ENCODE results near the gene KRT38.

The KRT38 gene

DNA sequence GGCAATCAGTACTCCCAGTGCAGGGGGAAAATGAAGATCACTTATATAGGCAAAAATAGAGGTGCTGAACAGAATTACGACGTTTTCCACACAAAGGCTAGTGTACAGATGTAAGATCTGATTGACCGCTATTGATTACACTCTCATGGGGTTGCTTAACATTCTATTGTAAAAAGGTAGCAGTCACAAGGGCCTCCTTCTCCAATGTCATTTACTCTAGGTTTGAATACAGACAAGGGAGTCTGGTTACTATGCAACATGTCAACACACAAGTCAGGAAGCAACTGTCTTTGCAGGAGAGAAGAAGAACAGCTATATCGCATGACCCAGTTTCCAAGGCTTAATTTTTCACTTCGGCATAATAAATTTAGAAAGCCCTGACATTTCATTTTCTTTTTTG is 24.3 kb downstream of the KRT38 start:
- H3K36me3 ChIP-seq (ENCODE audit: control insufficient read depth in 2 of 2, insufficient read depth in 2 of 2, low read length in 2 of 2), result no peaks in the 10 kb centered on the region
- H3K27me3 ChIP-seq (ENCODE audit: control insufficient read depth in 2 of 2, insufficient read depth in 2 of 2, low read length in 2 of 2), result no peaks in the 10 kb centered on the region
- H3K4me3 ChIP-seq (ENCODE audit: low read length in 2 of 2), result no peak overlapping the region
- H3K4me1 ChIP-seq (ENCODE audit: control insufficient read depth in 2 of 2, insufficient read depth in 2 of 2, low read length in 2 of 2), result no peaks in the 10 kb centered on the region
- no peak overlapping the region for H3K27ac ChIP-seq (ENCODE audit: low read depth in 2 of 2, low read length in 2 of 2)
- H3K9ac ChIP-seq (ENCODE audit: low read depth in 1 of 2, low read length in 2 of 2), result no peak overlapping the region
- H3K9me3 ChIP-seq (ENCODE audit: control insufficient read depth in 2 of 2, low read length in 2 of 2), result no peaks in the 10 kb centered on the region

DNA sequence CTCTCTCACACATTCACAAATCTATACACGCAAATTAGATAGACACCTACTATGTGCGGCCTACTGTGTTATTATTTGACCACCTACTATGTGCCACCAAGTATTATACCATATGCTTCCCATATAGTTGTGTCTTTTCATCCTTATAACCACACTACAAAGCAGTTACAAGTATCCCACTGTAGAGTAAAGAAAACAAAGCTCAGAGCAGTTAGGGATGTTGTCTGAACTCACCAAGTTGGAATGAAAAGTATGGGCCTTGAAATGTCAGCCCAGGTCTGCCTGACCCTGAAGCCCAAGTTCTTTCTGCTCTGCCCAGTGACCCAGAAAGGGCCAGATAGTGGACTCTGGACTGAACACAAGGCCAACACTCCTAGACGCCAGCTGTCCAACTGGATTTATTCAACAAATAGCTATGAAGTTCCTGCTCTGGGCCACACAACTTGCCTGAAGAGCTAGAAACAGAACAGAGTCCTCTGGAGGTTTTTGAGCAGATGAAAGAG is 24.9 kb downstream of the KRT38 start:
- H3K27ac ChIP-seq (ENCODE audit: low read depth in 2 of 2, low read length in 2 of 2), result no peak overlapping the region
- H3K36me3 ChIP-seq (ENCODE audit: control insufficient read depth in 2 of 2, insufficient read depth in 2 of 2, low read length in 2 of 2), result no peaks in the 10 kb centered on the region
- H3K9me3 ChIP-seq (ENCODE audit: control insufficient read depth in 2 of 2, low read length in 2 of 2), result no peaks in the 10 kb centered on the region
- no peaks in the 10 kb centered on the region for H3K27me3 ChIP-seq (ENCODE audit: control insufficient read depth in 2 of 2, insufficient read depth in 2 of 2, low read length in 2 of 2)
- no peak overlapping the region for H3K9ac ChIP-seq (ENCODE audit: low read depth in 1 of 2, low read length in 2 of 2)
- no peak overlapping the region for H3K4me3 ChIP-seq (ENCODE audit: low read length in 2 of 2)
- H3K4me1 ChIP-seq (ENCODE audit: control insufficient read depth in 2 of 2, insufficient read depth in 2 of 2, low read length in 2 of 2), result no peaks in the 10 kb centered on the region

DNA sequence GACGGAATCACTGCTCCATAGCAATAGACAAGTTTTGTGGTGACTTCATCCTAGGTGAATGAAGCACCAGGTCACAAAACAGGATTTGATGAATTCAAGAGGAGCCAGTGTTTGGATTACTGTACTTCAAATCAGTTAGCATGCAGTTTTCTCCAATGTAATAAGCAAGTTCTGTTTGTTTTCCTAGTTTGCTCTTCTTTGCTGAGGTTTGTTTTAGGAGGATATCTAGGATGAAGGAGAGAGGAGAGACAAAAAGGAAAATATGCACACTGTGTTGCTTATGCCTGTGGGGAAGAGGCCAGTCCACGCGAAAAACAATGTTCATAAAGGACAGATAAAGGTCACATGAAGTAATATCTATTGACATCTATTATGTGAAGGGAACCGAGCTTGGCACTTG is 25.4 kb downstream of the KRT38 start:
- H3K27me3 ChIP-seq (ENCODE audit: control insufficient read depth in 2 of 2, insufficient read depth in 2 of 2, low read length in 2 of 2), result no peaks in the 10 kb centered on the region
- H3K36me3 ChIP-seq (ENCODE audit: control insufficient read depth in 2 of 2, insufficient read depth in 2 of 2, low read length in 2 of 2), result no peaks in the 10 kb centered on the region
- H3K9ac ChIP-seq (ENCODE audit: low read depth in 1 of 2, low read length in 2 of 2), result no peak overlapping the region
- H3K4me1 ChIP-seq (ENCODE audit: control insufficient read depth in 2 of 2, insufficient read depth in 2 of 2, low read length in 2 of 2), result no peaks in the 10 kb centered on the region
- H3K27ac ChIP-seq (ENCODE audit: low read depth in 2 of 2, low read length in 2 of 2), result no peak overlapping the region
- no peaks in the 10 kb centered on the region for H3K9me3 ChIP-seq (ENCODE audit: control insufficient read depth in 2 of 2, low read length in 2 of 2)
- H3K4me3 ChIP-seq (ENCODE audit: low read length in 2 of 2), result no peak overlapping the region

DNA sequence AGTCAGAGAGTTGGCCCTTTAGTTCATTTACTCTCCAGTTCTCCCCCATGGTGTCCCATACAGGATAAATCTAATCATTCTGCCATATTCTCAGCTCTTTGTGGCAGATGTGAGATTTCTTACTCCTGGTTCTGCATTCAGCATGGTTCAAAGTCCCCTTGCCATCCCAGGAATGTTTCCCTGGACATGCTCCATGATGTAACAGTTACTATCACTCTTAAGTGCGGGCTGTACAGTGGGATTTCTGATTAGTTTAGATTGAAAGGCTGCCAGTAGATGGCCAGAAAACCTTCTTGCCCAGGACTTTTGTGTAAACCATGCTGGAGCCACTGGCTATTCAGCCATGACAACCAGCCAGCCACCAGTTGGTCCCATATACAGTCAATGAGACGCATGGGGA is 26.8 kb downstream of the KRT38 start:
- Histone ChIP-seq H3K9ac (ENCODE audit: low read depth in 1 of 2, low read length in 2 of 2) (no peak overlapping the region), H3K36me3 (ENCODE audit: control insufficient read depth in 2 of 2, insufficient read depth in 2 of 2, low read length in 2 of 2) (no peaks in the 10 kb centered on the region), H3K27ac (ENCODE audit: low read depth in 2 of 2, low read length in 2 of 2) (no peak overlapping the region), H3K4me1 (ENCODE audit: control insufficient read depth in 2 of 2, insufficient read depth in 2 of 2, low read length in 2 of 2) (no peaks in the 10 kb centered on the region), H3K9me3 (ENCODE audit: control insufficient read depth in 2 of 2, low read length in 2 of 2) (no peaks in the 10 kb centered on the region), H3K27me3 (ENCODE audit: control insufficient read depth in 2 of 2, insufficient read depth in 2 of 2, low read length in 2 of 2) (no peaks in the 10 kb centered on the region), H3K4me3 (ENCODE audit: low read length in 2 of 2) (no peak overlapping the region)

DNA sequence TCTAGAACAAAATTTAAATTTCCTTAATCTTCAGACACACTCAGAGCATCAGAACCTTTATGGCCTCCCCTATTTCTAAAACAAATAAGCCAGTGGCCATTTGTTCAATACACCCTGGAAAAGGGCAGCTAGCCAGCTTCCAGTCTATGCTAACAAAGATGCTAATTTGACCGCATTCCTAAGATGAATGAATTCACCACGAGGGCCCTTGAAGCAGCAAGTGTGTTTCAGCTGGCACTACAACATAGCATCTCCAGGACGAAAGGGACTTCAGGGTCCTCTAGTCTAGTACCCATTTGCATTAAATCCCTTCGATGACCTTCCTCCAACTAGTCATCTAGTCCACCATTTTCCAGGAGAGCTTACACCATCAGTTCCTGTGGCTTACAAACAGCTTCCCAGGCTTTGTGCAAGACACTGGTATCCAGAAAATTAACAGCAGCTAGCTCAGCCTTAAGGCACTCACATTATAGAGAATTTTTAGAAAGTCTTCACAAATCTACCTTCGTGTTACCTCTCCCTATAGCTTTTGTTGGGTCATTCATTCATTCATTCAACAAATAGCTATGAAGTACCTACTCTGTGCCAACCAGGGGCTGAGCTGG is 27.3 kb downstream of the KRT38 start:
- Histone ChIP-seq H3K27ac (ENCODE audit: low read depth in 2 of 2, low read length in 2 of 2) (no peak overlapping the region), H3K9me3 (ENCODE audit: control insufficient read depth in 2 of 2, low read length in 2 of 2) (no peaks in the 10 kb centered on the region), H3K36me3 (ENCODE audit: control insufficient read depth in 2 of 2, insufficient read depth in 2 of 2, low read length in 2 of 2) (no peaks in the 10 kb centered on the region), H3K4me3 (ENCODE audit: low read length in 2 of 2) (no peak overlapping the region), H3K9ac (ENCODE audit: low read depth in 1 of 2, low read length in 2 of 2) (no peak overlapping the region), H3K4me1 (ENCODE audit: control insufficient read depth in 2 of 2, insufficient read depth in 2 of 2, low read length in 2 of 2) (no peaks in the 10 kb centered on the region), H3K27me3 (ENCODE audit: control insufficient read depth in 2 of 2, insufficient read depth in 2 of 2, low read length in 2 of 2) (peaks cover 0 to 4% of the 10 kb centered on the region in 2 donors)

GRCh38 chr17:41411072-41411840 is 29.5 kb downstream of the KRT38 start:
- Histone ChIP-seq H3K27ac (ENCODE audit: low read depth in 2 of 2, low read length in 2 of 2) (no peak overlapping the region), H3K36me3 (ENCODE audit: control insufficient read depth in 2 of 2, insufficient read depth in 2 of 2, low read length in 2 of 2) (no peaks in the 10 kb centered on the region), H3K27me3 (ENCODE audit: control insufficient read depth in 2 of 2, insufficient read depth in 2 of 2, low read length in 2 of 2) (peaks cover 0 to 4% of the 10 kb centered on the region in 2 donors), H3K4me3 (ENCODE audit: low read length in 2 of 2) (no peak overlapping the region), H3K9ac (ENCODE audit: low read depth in 1 of 2, low read length in 2 of 2) (no peak overlapping the region), H3K9me3 (ENCODE audit: control insufficient read depth in 2 of 2, low read length in 2 of 2) (no peaks in the 10 kb centered on the region), H3K4me1 (ENCODE audit: control insufficient read depth in 2 of 2, insufficient read depth in 2 of 2, low read length in 2 of 2) (no peaks in the 10 kb centered on the region)

GRCh38 chr17:41407226-41407625 is 33.6 kb downstream of the KRT38 start:
- H3K4me3 ChIP-seq (ENCODE audit: low read length in 2 of 2), result no peak overlapping the region
- H3K36me3 ChIP-seq (ENCODE audit: control insufficient read depth in 2 of 2, insufficient read depth in 2 of 2, low read length in 2 of 2), result no peaks in the 10 kb centered on the region
- H3K27me3 ChIP-seq (ENCODE audit: control insufficient read depth in 2 of 2, insufficient read depth in 2 of 2, low read length in 2 of 2), result peaks cover 0 to 4% of the 10 kb centered on the region in 2 donors
- H3K9ac ChIP-seq (ENCODE audit: low read depth in 1 of 2, low read length in 2 of 2), result no peak overlapping the region
- H3K27ac ChIP-seq (ENCODE audit: low read depth in 2 of 2, low read length in 2 of 2), result no peak overlapping the region
- no peaks in the 10 kb centered on the region for H3K4me1 ChIP-seq (ENCODE audit: control insufficient read depth in 2 of 2, insufficient read depth in 2 of 2, low read length in 2 of 2)
- no peaks in the 10 kb centered on the region for H3K9me3 ChIP-seq (ENCODE audit: control insufficient read depth in 2 of 2, low read length in 2 of 2)

DNA sequence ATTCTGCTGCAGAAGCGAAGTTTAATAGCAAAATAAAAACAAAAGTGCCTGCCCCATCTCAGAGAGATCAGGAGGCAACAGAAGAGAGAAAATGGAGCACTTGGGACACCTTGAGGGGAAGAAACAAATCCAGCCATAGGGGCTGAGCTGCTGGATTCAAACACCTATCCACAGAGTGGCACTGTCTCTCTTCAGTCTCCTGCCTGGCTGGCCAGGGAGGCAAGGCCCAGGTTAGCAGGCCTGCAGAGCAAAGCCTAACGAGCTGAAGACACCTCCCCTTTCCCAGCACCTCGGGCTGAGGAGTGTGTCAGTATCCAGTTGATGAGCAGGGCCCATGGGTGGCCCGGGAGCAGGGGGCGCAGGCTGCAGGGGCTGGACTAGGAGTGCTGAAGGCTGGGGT is 34.6 kb downstream of the KRT38 start:
- Histone ChIP-seq H3K9me3 (ENCODE audit: control insufficient read depth in 2 of 2, low read length in 2 of 2) (no peaks in the 10 kb centered on the region), H3K9ac (ENCODE audit: low read depth in 1 of 2, low read length in 2 of 2) (no peak overlapping the region), H3K36me3 (ENCODE audit: control insufficient read depth in 2 of 2, insufficient read depth in 2 of 2, low read length in 2 of 2) (no peaks in the 10 kb centered on the region), H3K27ac (ENCODE audit: low read depth in 2 of 2, low read length in 2 of 2) (no peak overlapping the region), H3K27me3 (ENCODE audit: control insufficient read depth in 2 of 2, insufficient read depth in 2 of 2, low read length in 2 of 2) (peaks cover 0 to 4% of the 10 kb centered on the region in 2 donors), H3K4me1 (ENCODE audit: control insufficient read depth in 2 of 2, insufficient read depth in 2 of 2, low read length in 2 of 2) (no peaks in the 10 kb centered on the region), H3K4me3 (ENCODE audit: low read length in 2 of 2) (no peak overlapping the region)

- Histone ChIP-seq H3K27me3 (ENCODE audit: control insufficient read depth in 2 of 2, insufficient read depth in 2 of 2, low read length in 2 of 2) (peaks cover 0 to 4% of the 10 kb centered on the region in 2 donors), H3K36me3 (ENCODE audit: control insufficient read depth in 2 of 2, insufficient read depth in 2 of 2, low read length in 2 of 2) (no peaks in the 10 kb centered on the region), H3K4me3 (ENCODE audit: low read length in 2 of 2) (no peak overlapping the region), H3K9me3 (ENCODE audit: control insufficient read depth in 2 of 2, low read length in 2 of 2) (no peaks in the 10 kb centered on the region), H3K27ac (ENCODE audit: low read depth in 2 of 2, low read length in 2 of 2) (no peak overlapping the region), H3K9ac (ENCODE audit: low read depth in 1 of 2, low read length in 2 of 2) (no peak overlapping the region), H3K4me1 (ENCODE audit: control insufficient read depth in 2 of 2, insufficient read depth in 2 of 2, low read length in 2 of 2) (no peaks in the 10 kb centered on the region)
Measured at GRCh38 chr17:41404024-41404671, 36.6 kb downstream of the KRT38 start.

DNA sequence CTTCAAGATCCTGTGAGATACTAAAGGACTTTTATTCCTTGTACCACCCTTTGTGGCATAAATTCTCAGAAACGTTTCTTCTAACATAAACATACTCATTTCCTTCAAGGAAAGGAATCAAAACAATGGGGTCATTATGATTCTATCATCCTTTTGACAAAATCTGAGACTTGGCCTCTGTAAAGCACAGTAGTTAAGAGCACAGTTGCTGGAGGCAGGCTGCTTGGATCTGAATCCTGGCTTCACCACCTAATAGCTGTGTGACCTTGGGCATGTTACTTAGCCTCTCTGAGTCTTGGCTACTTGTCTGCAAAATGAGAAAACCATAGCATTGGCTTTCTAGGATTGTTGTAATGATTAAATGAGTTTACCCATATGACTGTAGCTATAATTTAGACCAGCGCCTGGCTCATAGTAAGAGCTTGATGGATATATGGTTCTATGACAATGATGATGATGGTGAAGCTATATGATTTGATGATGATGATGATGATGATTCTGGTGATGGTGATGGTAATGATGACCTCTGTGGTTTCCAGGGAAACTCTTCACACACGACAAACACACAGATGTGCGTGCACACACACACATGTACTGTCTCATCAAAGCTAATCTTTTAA is 37.3 kb downstream of the KRT38 start:
- no peaks in the 10 kb centered on the region for H3K27me3 ChIP-seq (ENCODE audit: control insufficient read depth in 2 of 2, insufficient read depth in 2 of 2, low read length in 2 of 2)

More for the DNA sequence above, 37.3 kb downstream of the KRT38 start:
- Histone ChIP-seq H3K4me3 (ENCODE audit: low read length in 2 of 2) (no peak overlapping the region), H3K27ac (ENCODE audit: low read depth in 2 of 2, low read length in 2 of 2) (no peak overlapping the region), H3K9me3 (ENCODE audit: control insufficient read depth in 2 of 2, low read length in 2 of 2) (no peaks in the 10 kb centered on the region), H3K36me3 (ENCODE audit: control insufficient read depth in 2 of 2, insufficient read depth in 2 of 2, low read length in 2 of 2) (no peaks in the 10 kb centered on the region), H3K9ac (ENCODE audit: low read depth in 1 of 2, low read length in 2 of 2) (no peak overlapping the region), H3K4me1 (ENCODE audit: control insufficient read depth in 2 of 2, insufficient read depth in 2 of 2, low read length in 2 of 2) (no peaks in the 10 kb centered on the region)

Data from mucosa of rectum (tissue), 2 donors.